Measurements from ENCODE around the gene ACCSL. TPM values are rescaled to one million over a fixed set of nuclear protein-coding genes. Genes with fewer than 3 reads are reported as not detected.

ACCSL gene
- total and polyA plus RNA-seq, 2 donors (not counting 1 experiment from before 2014, with no cell fraction given), result not detected

DNA sequence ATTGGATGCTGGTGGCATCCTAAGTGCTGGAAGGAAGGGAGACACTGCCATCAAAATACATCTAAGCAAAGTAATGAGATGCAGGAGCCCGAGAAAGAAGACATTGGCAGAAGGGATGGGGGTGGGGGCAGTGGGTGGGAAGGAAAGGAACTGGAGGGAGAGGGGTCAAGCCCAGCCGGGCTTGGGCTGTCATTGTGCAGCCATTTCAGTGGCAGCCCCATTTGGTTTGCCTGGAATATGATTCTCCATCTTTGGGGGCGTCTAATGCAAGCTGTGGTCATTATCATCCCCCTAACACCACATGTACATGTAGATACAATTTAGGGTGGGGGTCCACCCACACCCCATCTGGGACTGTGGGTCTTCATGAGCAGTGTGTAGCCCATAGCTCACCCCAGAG is 13.9 kb upstream of the ACCSL start:
- Histone ChIP-seq H3K27me3 (replicated peaks in 1 of 4; ENCODE audit: control extremely low read depth in 1 of 4, control insufficient read depth in 3 of 4, insufficient read depth in 4 of 4, low read length in 3 of 4) (peaks cover 0 to 16% (median 2%) of the 10 kb centered on the region in 4 experiments), H4K20me1 (ENCODE audit: control insufficient read depth, insufficient read depth, low read length, poor library complexity, severe bottlenecking) (no peaks in the 10 kb centered on the region), H3K9me3 (ENCODE audit: control extremely low read depth in 1 of 3, control insufficient read depth in 2 of 3, insufficient read depth in 1 of 3, low read length in 2 of 3) (no peaks in the 10 kb centered on the region), H3K4me1 (ENCODE audit: control insufficient read depth in 2 of 2, insufficient read depth in 2 of 2, low read length in 2 of 2) (no peaks in the 10 kb centered on the region), H3K9ac (ENCODE audit: low read length) (no peak overlapping the region), H3K36me3 (replicated peaks in 1 of 2; ENCODE audit: control extremely low read depth in 1 of 2, control insufficient read depth in 1 of 2, extremely low read depth in 1 of 2, insufficient read depth in 2 of 2, low read length in 1 of 2) (no peaks in the 10 kb centered on the region), H2AFZ (ENCODE audit: insufficient read depth, low read depth, low read length, poor library complexity, severe bottlenecking) (no peak overlapping the region), H3K4me2 (replicated peaks; ENCODE audit: low read depth, low read length, poor library complexity, severe bottlenecking) (no peak overlapping the region), H3K4me3 (ENCODE audit: control extremely low read depth in 1 of 5, extremely low read depth in 1 of 5, insufficient read depth in 1 of 5, low read depth in 2 of 5, low read length in 4 of 5) (no peak overlapping the region), H3K79me2 (ENCODE audit: control insufficient read depth, insufficient read depth, low read length) (no peaks in the 10 kb centered on the region), H3K27ac (ENCODE audit: low read length in 2 of 2) (no peak overlapping the region)
- peaks cover 42% of the 10 kb centered on the region for H3K27me3 Mint-ChIP-seq
- intact Hi-C loops (cut with micrococcal nuclease), result no loop called here
- 100% methylated on average over 1 of the region's 3 CpGs for WGBS (ENCODE audit: insufficient coverage)
- H3K9me3 Mint-ChIP-seq (ENCODE audit: insufficient read depth), result no peaks in the 10 kb centered on the region
- H3K4me1 Mint-ChIP-seq, result no peaks in the 10 kb centered on the region
- DNase-seq (no peak), ATAC-seq (ENCODE audit: low read depth) (no peak)
- CTCF ChIA-PET, result no interaction called here
- no peak overlapping the region for H3K27ac Mint-ChIP-seq
- POLR2A ChIA-PET, result no interaction called here
- no peak overlapping the region for H3K4me3 Mint-ChIP-seq
- TF ChIP-seq CTCF (IDR thresholded peaks at IDR 0.05) (no peak), EZH2 (IDR thresholded peaks at IDR 0.05; ENCODE audit: borderline replicate concordance, insufficient read depth, low read depth, low read length, poor library complexity, severe bottlenecking) (no peak)

DNA sequence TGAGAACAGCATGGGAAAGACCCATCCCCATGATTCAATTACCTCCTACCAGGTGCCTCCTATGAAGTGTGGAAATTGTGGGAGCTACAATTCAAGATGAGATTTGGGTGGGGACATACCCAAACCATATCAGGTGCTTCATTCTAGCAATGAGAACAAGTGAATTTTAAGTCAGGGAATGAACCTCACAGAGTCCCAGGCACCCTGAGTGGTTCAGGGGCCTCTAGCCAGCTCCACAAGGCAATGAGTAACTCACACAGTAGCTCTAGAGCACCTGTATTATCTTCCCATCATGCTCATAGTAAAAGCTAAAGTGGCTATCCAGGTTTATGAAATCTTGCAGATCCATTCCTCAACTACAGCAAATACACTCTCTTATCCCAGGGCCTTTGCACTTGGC is 13.1 kb upstream of the ACCSL start:
- POLR2A ChIA-PET, result no interaction called here
- H3K27ac ChIP-seq (ENCODE audit: low read length in 2 of 2), result no peak overlapping the region
- H3K79me2 ChIP-seq (ENCODE audit: control insufficient read depth, insufficient read depth, low read length), result no peaks in the 10 kb centered on the region
- H3K4me3 ChIP-seq (ENCODE audit: control extremely low read depth in 1 of 5, extremely low read depth in 1 of 5, insufficient read depth in 1 of 5, low read depth in 2 of 5, low read length in 4 of 5), result no peak overlapping the region
- no peak overlapping the region for H3K4me3 Mint-ChIP-seq
- H3K36me3 ChIP-seq (replicated peaks in 1 of 2; ENCODE audit: control extremely low read depth in 1 of 2, control insufficient read depth in 1 of 2, extremely low read depth in 1 of 2, insufficient read depth in 2 of 2, low read length in 1 of 2), result no peaks in the 10 kb centered on the region
- no peaks in the 10 kb centered on the region for H3K4me1 Mint-ChIP-seq
- H4K20me1 ChIP-seq (ENCODE audit: control insufficient read depth, insufficient read depth, low read length, poor library complexity, severe bottlenecking), result no peaks in the 10 kb centered on the region
- TF ChIP-seq CTCF (IDR thresholded peaks at IDR 0.05), result no peak
- TF ChIP-seq EZH2 (IDR thresholded peaks at IDR 0.05; ENCODE audit: borderline replicate concordance, insufficient read depth, low read depth, low read length, poor library complexity, severe bottlenecking), result no peak
- intact Hi-C loops (cut with micrococcal nuclease), result no loop called here
- H3K9ac ChIP-seq (ENCODE audit: low read length), result no peak overlapping the region
- peaks cover 0 to under 1% (median 0%) of the 10 kb centered on the region in 3 donors for H3K9me3 ChIP-seq (ENCODE audit: control extremely low read depth in 1 of 3, control insufficient read depth in 2 of 3, insufficient read depth in 1 of 3, low read length in 2 of 3)
- no peak overlapping the region for H3K4me2 ChIP-seq (replicated peaks; ENCODE audit: low read depth, low read length, poor library complexity, severe bottlenecking)
- peaks cover 0 to 16% (median 2%) of the 10 kb centered on the region in 4 experiments for H3K27me3 ChIP-seq (replicated peaks in 1 of 4; ENCODE audit: control extremely low read depth in 1 of 4, control insufficient read depth in 3 of 4, insufficient read depth in 4 of 4, low read length in 3 of 4)
- peaks cover 41% of the 10 kb centered on the region for H3K27me3 Mint-ChIP-seq
- H3K9me3 Mint-ChIP-seq (ENCODE audit: insufficient read depth), result no peaks in the 10 kb centered on the region
- no peak overlapping the region for H3K27ac Mint-ChIP-seq
- DNase-seq, result no peak
- no peaks in the 10 kb centered on the region for H3K4me1 ChIP-seq (ENCODE audit: control insufficient read depth in 2 of 2, insufficient read depth in 2 of 2, low read length in 2 of 2)
- no peak for ATAC-seq (ENCODE audit: low read depth)
- H2AFZ ChIP-seq (ENCODE audit: insufficient read depth, low read depth, low read length, poor library complexity, severe bottlenecking), result no peak overlapping the region
- CTCF ChIA-PET, result no interaction called here

Data from B cell (primary cell).